Hepatocyte (in vitro differentiated cells): ENCODE data around the gene PXDN.

ENCODE experiments used
- EZH2 ChIP-seq: fragments of 200-600 bp; sonication (generic); IDR thresholded peaks from 2 replicates; pipeline ENCODE4 v1.6.1; 2016; ENCODE audit warnings: antibody characterized with exemption, mild to moderate bottlenecking, borderline replicate concordance
- EZH2phosphoT487 ChIP-seq: fragments of 200-600 bp; sonication (generic); IDR thresholded peaks from one replicate; pipeline ENCODE4 v1.6.1; 2018; ENCODE audit warnings: antibody characterized with exemption, mild to moderate bottlenecking, low read depth, moderate library complexity; ENCODE audit not compliant: unreplicated experiment, severe bottlenecking
- TF ChIP-seq, protein P1 (sequence below): fragments of 200-600 bp; sonication (generic); IDR thresholded peaks from 2 replicates; pipeline ENCODE4 v1.5.1; 2016; ENCODE audit warnings: antibody characterized with exemption, mild to moderate bottlenecking; ENCODE audit not compliant: poor library complexity

DNA sequence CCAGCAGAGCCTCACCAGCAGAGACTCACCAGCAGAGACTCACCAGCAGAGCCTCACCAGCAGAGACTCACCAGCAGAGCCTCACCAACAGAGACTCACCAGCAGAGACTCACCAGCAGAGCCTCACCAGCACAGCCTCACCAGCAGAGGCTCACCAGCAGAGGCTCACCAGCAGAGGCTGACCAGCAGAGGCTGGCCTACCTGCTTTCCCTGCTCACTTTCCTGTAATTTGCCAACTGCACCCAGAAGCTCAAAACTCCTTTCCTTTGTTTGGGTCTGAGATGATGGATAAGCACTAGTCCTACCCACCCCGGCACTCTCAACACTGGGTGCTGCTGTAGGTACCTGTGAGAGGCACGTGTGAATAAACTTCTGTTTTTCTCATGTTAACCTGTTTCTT lies 36.4 kb upstream of the PXDN start:
- TF ChIP-seq, protein P1, sequence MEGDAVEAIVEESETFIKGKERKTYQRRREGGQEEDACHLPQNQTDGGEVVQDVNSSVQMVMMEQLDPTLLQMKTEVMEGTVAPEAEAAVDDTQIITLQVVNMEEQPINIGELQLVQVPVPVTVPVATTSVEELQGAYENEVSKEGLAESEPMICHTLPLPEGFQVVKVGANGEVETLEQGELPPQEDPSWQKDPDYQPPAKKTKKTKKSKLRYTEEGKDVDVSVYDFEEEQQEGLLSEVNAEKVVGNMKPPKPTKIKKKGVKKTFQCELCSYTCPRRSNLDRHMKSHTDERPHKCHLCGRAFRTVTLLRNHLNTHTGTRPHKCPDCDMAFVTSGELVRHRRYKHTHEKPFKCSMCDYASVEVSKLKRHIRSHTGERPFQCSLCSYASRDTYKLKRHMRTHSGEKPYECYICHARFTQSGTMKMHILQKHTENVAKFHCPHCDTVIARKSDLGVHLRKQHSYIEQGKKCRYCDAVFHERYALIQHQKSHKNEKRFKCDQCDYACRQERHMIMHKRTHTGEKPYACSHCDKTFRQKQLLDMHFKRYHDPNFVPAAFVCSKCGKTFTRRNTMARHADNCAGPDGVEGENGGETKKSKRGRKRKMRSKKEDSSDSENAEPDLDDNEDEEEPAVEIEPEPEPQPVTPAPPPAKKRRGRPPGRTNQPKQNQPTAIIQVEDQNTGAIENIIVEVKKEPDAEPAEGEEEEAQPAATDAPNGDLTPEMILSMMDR = no peak
- TF ChIP-seq EZH2 = no peak
- no peak for TF ChIP-seq EZH2phosphoT487
